Right kidney (tissue), 1 donor: ENCODE data around the gene NHEJ1.

ENCODE experiments used
- DNase-seq: peaks from one replicate; pipeline ENCODE4 v3.0.0-alpha.2; 2016

Gene NHEJ1

GRCh38 chr2:219028996-219029828 is 131.4 kb downstream of the NHEJ1 start:
- no peak for DNase-seq

DNA sequence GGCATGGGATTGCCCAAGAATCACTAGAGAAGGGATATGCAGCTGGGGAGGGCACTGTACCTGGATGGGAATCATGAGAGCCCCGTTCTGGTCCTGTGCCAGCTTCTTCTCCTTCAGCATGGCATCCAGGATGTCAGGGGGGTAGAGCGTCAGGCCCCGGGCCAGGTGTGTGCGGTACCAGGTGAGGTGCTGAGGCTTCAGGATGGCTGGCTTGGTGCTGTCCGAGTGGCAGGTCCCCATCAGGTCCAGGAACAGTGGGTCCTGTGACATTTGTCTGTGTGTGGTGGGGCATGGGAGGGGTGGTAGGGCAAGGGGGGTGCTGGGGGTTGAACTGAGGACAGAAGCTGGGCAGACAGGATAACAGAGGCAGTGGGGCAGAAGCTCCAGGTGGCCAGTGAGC is 132.5 kb downstream of the NHEJ1 start:
- DNase-seq = no peak

DNA sequence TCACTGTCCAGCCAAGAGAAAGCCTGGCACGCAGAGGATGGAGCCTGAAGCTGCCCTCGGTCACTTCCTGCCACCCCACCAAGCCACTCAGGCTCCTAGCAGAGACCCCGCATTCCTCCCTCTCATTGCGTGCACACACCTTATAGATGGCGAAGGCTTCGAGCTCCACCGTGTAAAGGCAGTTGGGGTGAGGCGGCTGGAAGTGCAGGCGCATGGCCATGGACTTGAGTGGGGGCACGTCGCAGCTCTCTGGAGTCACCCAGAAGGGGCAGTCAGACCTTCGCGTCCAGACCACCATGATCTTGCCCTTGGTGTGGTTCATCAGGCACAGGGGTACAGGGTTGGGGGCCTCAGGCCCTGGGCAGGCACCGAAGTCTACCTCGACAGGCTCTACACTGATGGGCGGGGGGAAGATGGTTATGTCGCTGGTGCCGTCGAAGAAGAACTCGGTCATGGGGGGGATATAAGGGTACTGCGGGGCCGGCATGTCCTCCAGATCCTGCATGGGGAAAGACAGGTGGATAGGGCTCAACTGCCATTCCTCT is 133.0 kb downstream of the NHEJ1 start:
- no peak for DNase-seq

- DNase-seq = no peak
Observed at GRCh38 chr2:219026946-219027345, 133.7 kb downstream of the NHEJ1 start.

DNA sequence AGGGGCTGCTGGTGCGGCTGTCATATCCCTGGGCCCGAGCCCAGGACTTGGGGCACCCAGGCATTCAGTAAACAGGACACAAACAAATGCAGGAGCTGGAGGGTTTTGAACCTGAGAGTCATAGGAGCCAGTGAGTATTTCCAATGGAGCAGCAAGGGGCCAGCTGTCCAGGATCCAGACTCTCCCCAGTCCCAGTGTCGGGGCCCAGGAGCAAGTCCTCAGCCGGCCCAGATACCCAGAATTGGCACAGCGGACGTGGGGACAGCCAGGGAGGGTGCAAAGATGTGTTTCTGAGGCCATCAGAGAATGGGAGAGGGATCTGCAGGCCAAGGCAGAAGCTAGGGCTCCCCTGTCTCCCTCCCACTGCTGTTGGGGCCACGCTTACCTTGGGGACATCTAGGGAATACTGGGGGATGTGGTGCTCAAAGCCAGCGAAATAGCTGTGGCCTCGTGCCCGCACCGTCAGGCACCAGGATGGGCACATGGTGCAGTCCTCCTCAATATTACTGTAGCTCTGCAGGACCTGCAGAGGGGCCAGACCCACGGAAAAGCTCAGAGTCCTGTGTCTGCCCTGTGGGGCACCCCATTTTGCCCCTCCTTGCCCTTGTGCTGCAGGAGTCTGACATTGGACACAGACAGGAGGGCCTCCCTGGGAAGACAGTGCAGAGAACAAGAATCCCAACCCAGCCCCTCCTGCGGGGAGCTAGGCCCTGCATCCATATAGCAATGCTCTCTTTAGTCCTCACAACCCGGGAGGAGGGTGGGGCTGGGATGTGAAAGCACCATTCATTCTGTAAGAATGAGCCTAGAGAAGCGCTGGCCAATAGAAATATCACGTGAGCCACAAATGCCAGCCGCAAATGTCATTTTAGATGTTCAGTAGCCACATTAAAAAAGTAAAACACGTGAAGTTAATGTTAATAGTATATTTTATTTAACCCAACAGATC is 134.7 kb downstream of the NHEJ1 start:
- DNase-seq = no peak
